Amniotic stem cell (primary cell): ENCODE data around the gene RNF11.

Experiments used
- DNase-seq: peaks from one replicate; lab custom pipeline; 2025; lab: John Stamatoyannopoulos, UW

RNF11 gene

GRCh38 chr1:51297401-51298321 lies 61.6 kb downstream of the RNF11 start:
- DNase-seq: no peak

- DNase-seq: no peak
Measured at GRCh38 chr1:51298322-51298705, 62.2 kb downstream of the RNF11 start.

GRCh38 chr1:51299185-51299885 lies 63.3 kb downstream of the RNF11 start:
- DNase-seq: no peak

- no peak for DNase-seq
Measured at GRCh38 chr1:51299981-51300670, 64.1 kb downstream of the RNF11 start.

- DNase-seq: no peak
Measured at GRCh38 chr1:51301152-51301843, 65.2 kb downstream of the RNF11 start.

- no peak for DNase-seq
Measured at GRCh38 chr1:51301844-51302162, 65.7 kb downstream of the RNF11 start.

- DNase-seq: no peak
Measured at GRCh38 chr1:51302270-51302669, 66.2 kb downstream of the RNF11 start.

GRCh38 chr1:51302746-51303145 lies 66.7 kb downstream of the RNF11 start:
- no peak for DNase-seq

- no peak for DNase-seq
Measured at GRCh38 chr1:51303315-51303714, 67.2 kb downstream of the RNF11 start.

GRCh38 chr1:51303751-51304251 lies 67.7 kb downstream of the RNF11 start:
- DNase-seq: no peak

- no peak for DNase-seq
Measured at GRCh38 chr1:51304360-51304759, 68.3 kb downstream of the RNF11 start.

GRCh38 chr1:51305371-51305823 lies 69.3 kb downstream of the RNF11 start:
- no peak for DNase-seq

- DNase-seq: no peak
Measured at GRCh38 chr1:51306950-51307349, 70.9 kb downstream of the RNF11 start.

- DNase-seq: no peak
Measured at GRCh38 chr1:51308636-51309035, 72.6 kb downstream of the RNF11 start.

- no peak for DNase-seq
Measured at GRCh38 chr1:51309291-51309690, 73.2 kb downstream of the RNF11 start.

GRCh38 chr1:51310871-51311613 lies 75.0 kb downstream of the RNF11 start:
- DNase-seq: no peak

GRCh38 chr1:51311826-51312225 lies 75.8 kb downstream of the RNF11 start:
- no peak for DNase-seq

GRCh38 chr1:51312718-51313117 lies 76.6 kb downstream of the RNF11 start:
- DNase-seq: no peak

GRCh38 chr1:51313268-51313852 lies 77.3 kb downstream of the RNF11 start:
- no peak for DNase-seq

GRCh38 chr1:51313961-51314777 lies 78.1 kb downstream of the RNF11 start:
- no peak for DNase-seq
